Glutamatergic neuron (in vitro differentiated cells): ENCODE data around the gene CCL22. TPM values are rescaled to one million over a fixed set of nuclear protein-coding genes. Genes with fewer than 3 reads are reported as not detected.

ENCODE experiments used
- DNase-seq: peaks from one replicate; pipeline ENCODE4 v3.0.0; 2022
- H3K27ac Mint-ChIP-seq: one replicate; pipeline ENCODE4 v1.8.0; 2020; ENCODE audit warnings: mild to moderate bottlenecking, mixed read lengths, inconsistent platforms; ENCODE audit not compliant: unreplicated experiment
- H3K27me3 Mint-ChIP-seq: one replicate; pipeline ENCODE4 v1.8.0; 2020; ENCODE audit warnings: mild to moderate bottlenecking, moderate library complexity, mixed read lengths, inconsistent platforms; ENCODE audit not compliant: unreplicated experiment
- H3K36me3 Mint-ChIP-seq: one replicate; pipeline ENCODE4 v1.8.0; 2020; ENCODE audit warnings: mild to moderate bottlenecking, mixed read lengths, inconsistent platforms; ENCODE audit not compliant: unreplicated experiment
- H3K4me1 Mint-ChIP-seq: one replicate; pipeline ENCODE4 v1.8.0; 2020; ENCODE audit warnings: mild to moderate bottlenecking, low read depth, mixed read lengths, inconsistent platforms; ENCODE audit not compliant: unreplicated experiment
- H3K4me3 Mint-ChIP-seq: one replicate; pipeline ENCODE4 v1.8.0; 2020; ENCODE audit warnings: mild to moderate bottlenecking, mixed read lengths, inconsistent platforms; ENCODE audit not compliant: unreplicated experiment
- H3K9me3 Mint-ChIP-seq: one replicate; pipeline ENCODE4 v1.8.0; 2020; ENCODE audit warnings: mild to moderate bottlenecking, moderate library complexity, mixed read lengths, inconsistent platforms; ENCODE audit not compliant: unreplicated experiment
- CTCF ChIP-seq: fragments of 200-600 bp; sonication (generic); IDR thresholded peaks from one replicate; pipeline ENCODE4 v1.5.0; 2021; ENCODE audit not compliant: partially characterized antibody, unreplicated experiment
- total RNA-seq: library from RNA; stranded (reverse); fragmentation: NEBNext Ultra II Directional; extraction: Animal tissue kit (Norgen Biotek cat#: 25700); gene quantifications from one replicate; pipeline ENCODE4 v1.2.1, GENCODE V29; 2021; ENCODE audit not compliant: unreplicated experiment

CCL22 gene
- total RNA-seq, 1 donor from 2014 or later: not detected

DNA sequence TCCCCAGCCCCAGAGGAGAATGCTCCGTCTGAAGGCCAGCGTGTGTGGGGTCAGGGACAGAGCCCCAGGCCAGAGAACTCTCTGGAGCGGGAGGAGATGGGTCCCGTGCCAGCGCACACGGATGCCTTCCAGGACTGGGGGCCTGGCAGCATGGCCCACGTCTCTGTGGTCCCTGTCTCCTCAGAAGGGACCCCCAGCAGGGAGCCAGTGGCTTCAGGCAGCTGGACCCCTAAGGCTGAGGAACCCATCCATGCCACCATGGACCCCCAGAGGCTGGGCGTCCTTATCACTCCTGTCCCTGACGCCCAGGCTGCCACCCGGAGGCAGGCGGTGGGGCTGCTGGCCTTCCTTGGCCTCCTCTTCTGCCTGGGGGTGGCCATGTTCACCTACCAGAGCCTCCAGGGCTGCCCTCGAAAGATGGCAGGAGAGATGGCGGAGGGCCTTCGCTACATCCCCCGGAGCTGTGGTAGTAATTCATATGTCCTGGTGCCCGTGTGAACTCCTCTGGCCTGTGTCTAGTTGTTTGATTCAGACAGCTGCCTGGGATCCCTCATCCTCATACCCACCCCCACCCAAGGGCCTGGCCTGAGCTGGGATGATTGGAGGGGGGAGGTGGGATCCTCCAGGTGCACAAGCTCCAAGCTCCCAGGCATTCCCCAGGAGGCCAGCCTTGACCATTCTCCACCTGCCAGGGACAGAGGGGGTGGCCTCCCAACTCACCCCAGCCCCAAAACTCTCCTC, 24.1 kb downstream of the CCL22 start:
- Mint-ChIP-seq H3K36me3 (no peaks in the 10 kb centered on the region), H3K9me3 (no peaks in the 10 kb centered on the region), H3K27ac (no peak overlapping the region), H3K4me1 (no peaks in the 10 kb centered on the region), H3K27me3 (peaks cover 1% of the 10 kb centered on the region), H3K4me3 (no peak overlapping the region)
- DNase-seq: no peak
- no peak for TF ChIP-seq CTCF

GRCh38 chr16:57383276-57384247, 25.0 kb downstream of the CCL22 start:
- no peak for DNase-seq
- Mint-ChIP-seq H3K27me3 (peaks cover 1% of the 10 kb centered on the region), H3K9me3 (peaks cover 2% of the 10 kb centered on the region), H3K4me3 (no peak overlapping the region), H3K27ac (no peak overlapping the region), H3K4me1 (no peaks in the 10 kb centered on the region), H3K36me3 (no peaks in the 10 kb centered on the region)
- no peak for TF ChIP-seq CTCF

- DNase-seq: no peak
- H3K4me3 Mint-ChIP-seq: no peak overlapping the region
- H3K27me3 Mint-ChIP-seq: peaks cover 1% of the 10 kb centered on the region
- H3K4me1 Mint-ChIP-seq: no peaks in the 10 kb centered on the region
- H3K36me3 Mint-ChIP-seq: no peaks in the 10 kb centered on the region
- H3K27ac Mint-ChIP-seq: no peak overlapping the region
- H3K9me3 Mint-ChIP-seq: peaks cover 2% of the 10 kb centered on the region
- TF ChIP-seq CTCF: no peak
These were observed 25.9 kb downstream of the CCL22 start for GRCh38 chr16:57384248-57385070.

DNA sequence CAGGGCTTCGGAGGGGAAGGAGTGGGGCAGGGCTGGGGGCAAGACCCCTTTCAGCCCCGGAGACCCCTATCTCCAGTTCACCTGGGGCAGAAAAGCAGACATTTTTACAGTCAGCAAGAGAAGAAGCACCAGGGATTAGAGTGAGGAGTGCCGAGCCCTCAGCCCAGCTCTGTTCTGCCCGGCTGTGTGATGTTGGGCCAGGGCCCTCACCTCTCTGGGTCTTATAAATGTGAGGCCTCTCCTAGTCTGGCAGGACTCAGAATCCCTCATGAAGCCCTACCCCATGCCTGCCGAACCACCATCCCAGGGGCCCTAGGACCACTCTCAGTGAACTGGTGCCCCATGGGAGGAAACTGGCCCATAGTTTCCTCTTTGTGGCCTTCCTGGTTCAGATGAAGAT, 26.5 kb downstream of the CCL22 start:
- Mint-ChIP-seq H3K36me3 (no peaks in the 10 kb centered on the region), H3K4me3 (no peak overlapping the region), H3K4me1 (no peaks in the 10 kb centered on the region), H3K9me3 (peaks cover 2% of the 10 kb centered on the region), H3K27me3 (peaks cover 1% of the 10 kb centered on the region), H3K27ac (no peak overlapping the region)
- TF ChIP-seq CTCF: no peak
- no peak for DNase-seq
